ENCODE measurements around the gene TMEM213. TPM values are rescaled to one million over a fixed set of nuclear protein-coding genes. Genes with fewer than 3 reads are reported as not detected.

TMEM213 gene
- total and polyA plus RNA-seq, 5 experiments from 2014 or later = not detected

- H3K27me3 Mint-ChIP-seq = no peaks in the 10 kb centered on the region
- peak overlapping the region in 4 of 10 donors; percentile 11 to 76 (median 34) for H3K4me3 Mint-ChIP-seq
- peak in 8 of 10 donors; percentile 31 to 81 (median 63) for DNase-seq
- H3K36me3 Mint-ChIP-seq = no peaks in the 10 kb centered on the region
- H3K9me3 Mint-ChIP-seq = no peaks in the 10 kb centered on the region
- ATAC-seq = peak; percentile 94 to 98
- H3K27ac Mint-ChIP-seq = peak overlapping the region; percentile 2 to 93 (median 78)
- peaks cover 4 to 19% (median 8%) of the 10 kb centered on the region in 4 donors for H3K4me1 Mint-ChIP-seq
- POLR2A ChIA-PET = interaction anchor here (0.6 to 2.6 kb wide), 9 partner anchors 9 to 192 kb away, joined by 3 to 11 read pairs (median 4); partner anchors contain the start of gene KIAA1549
Measured at GRCh38 chr7:138886501-138886917, 88.7 kb downstream of the TMEM213 start.

- POLR2A ChIA-PET = interaction anchor here (0.8 to 2.6 kb wide), 8 partner anchors 10 to 191 kb away, joined by 3 to 11 read pairs (median 4); partner anchors contain the start of gene KIAA1549
- ATAC-seq = no peak
- no peaks in the 10 kb centered on the region for H3K9me3 Mint-ChIP-seq
Measured at GRCh38 chr7:138887085-138887710, 89.4 kb downstream of the TMEM213 start.

More at GRCh38 chr7:138887085-138887710, 89.4 kb downstream of the TMEM213 start:
- H3K4me1 Mint-ChIP-seq = peaks cover 2 to 16% (median 5%) of the 10 kb centered on the region in 4 donors
- H3K36me3 Mint-ChIP-seq = no peaks in the 10 kb centered on the region
- no peak overlapping the region for H3K4me3 Mint-ChIP-seq
- peak overlapping the region in 4 of 10 donors; percentile 34 to 67 (median 57) for H3K27ac Mint-ChIP-seq
- DNase-seq = no peak
- no peaks in the 10 kb centered on the region for H3K27me3 Mint-ChIP-seq

Other genes with a start within 250 kb of the TMEM213 start
- not detected for gene SVOPL, start 96.6 kb upstream of the TMEM213 start, total RNA-seq
- 1 to 10 TPM; 3.0 to 8.2 (median 3.7) TPM for gene SVOPL, start 96.6 kb upstream of the TMEM213 start, polyA plus RNA-seq
- not detected for gene ATP6V0A4, start 202 bp downstream of the TMEM213 start, total RNA-seq
- not detected for gene ATP6V0A4, start 202 bp downstream of the TMEM213 start, polyA plus RNA-seq
- gene KIAA1549, start 183.4 kb downstream of the TMEM213 start, total RNA-seq = under 1 TPM; 0.39 to 0.47 TPM
- gene KIAA1549, start 183.4 kb downstream of the TMEM213 start, polyA plus RNA-seq = not detected
- gene ZC3HAV1L, start 238.0 kb downstream of the TMEM213 start, total RNA-seq = under 1 TPM; 0.26 to 0.36 TPM
- gene ZC3HAV1L, start 238.0 kb downstream of the TMEM213 start, polyA plus RNA-seq = under 1 TPM in 1 of 3 donors, not detected in 2; 0.23 TPM

Data from naive thymus-derived CD8-positive, alpha-beta T cell (primary cell).